ENCODE results near the gene AUNIP.
"Not testable (repeated sequence)": the region's sequence is repeated elsewhere in the genome, so short reads cannot be mapped to it uniquely, and the experiment has no call there.

Gene AUNIP

DNA sequence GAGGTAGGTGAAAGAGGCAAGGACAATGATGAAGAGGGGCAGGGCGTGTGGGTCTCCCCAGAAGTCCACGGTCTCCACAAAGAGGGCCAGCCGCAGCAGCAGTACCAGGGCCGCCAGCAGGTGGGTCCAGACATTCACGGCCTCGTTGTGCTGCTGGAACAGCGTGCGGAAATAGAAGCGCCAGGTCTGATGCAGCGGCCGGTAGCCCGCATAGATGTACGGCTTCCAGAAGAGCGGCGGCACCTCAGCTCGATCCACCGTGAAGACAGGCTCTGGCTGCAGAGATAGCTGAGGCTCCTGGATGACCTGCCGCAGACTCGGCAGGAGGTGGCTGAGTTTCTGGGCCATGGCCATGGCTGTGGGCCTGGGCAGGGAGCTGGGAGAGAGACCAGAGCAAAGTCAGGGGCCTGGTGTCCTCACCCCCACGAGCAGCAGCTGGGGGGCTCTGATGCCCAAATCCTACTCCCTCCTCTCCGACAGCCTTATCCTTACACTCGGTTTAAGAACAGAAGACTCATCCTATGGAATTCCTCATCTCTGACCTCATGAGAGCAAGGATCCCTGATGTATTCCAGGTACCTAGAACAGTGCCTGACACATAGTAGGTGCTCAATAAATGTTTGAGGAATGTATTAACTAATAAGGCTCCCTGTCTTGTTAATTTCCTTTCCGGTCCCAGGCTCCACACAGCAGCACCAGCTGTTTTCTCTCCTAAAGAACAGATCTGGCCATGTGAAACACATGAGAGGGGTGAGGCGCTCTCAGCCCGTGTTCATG, 4.4 kb upstream of the AUNIP start:
- no peak for FAIRE-seq

DNA sequence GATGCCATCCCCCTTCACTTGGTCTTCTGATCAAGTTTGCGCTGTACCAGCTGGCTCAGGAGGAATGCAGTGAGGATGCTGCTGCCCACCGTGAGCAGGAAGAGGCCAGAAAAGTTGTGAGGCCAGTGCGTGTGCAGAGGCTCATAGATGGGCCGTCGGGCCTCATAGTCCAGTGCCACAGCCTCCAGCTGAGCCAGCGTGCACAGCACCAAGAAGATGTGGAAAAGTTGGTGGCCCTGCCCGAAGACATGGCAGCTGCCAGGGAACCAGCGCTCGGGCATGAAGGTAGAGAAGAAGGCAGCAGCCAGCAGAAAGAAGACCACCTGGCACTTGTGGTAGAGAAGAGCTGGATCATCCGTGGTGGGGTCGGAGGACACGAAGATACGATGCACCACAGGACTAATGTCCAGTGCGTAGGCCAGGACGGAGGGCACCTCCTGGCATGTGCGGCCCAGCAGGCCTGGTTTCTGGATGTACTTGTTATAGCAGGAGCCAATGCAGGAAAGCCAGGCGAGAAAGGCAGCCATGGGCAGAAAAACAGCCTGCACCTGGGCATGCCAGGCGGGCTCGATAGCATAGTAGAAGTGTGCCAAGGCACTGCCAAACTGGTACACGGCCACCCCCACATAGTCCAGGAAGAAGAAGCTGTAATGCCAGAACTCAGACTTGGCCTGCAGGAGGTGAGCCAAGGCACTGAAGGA, 3.7 kb upstream of the AUNIP start:
- FAIRE-seq = no peak

DNA sequence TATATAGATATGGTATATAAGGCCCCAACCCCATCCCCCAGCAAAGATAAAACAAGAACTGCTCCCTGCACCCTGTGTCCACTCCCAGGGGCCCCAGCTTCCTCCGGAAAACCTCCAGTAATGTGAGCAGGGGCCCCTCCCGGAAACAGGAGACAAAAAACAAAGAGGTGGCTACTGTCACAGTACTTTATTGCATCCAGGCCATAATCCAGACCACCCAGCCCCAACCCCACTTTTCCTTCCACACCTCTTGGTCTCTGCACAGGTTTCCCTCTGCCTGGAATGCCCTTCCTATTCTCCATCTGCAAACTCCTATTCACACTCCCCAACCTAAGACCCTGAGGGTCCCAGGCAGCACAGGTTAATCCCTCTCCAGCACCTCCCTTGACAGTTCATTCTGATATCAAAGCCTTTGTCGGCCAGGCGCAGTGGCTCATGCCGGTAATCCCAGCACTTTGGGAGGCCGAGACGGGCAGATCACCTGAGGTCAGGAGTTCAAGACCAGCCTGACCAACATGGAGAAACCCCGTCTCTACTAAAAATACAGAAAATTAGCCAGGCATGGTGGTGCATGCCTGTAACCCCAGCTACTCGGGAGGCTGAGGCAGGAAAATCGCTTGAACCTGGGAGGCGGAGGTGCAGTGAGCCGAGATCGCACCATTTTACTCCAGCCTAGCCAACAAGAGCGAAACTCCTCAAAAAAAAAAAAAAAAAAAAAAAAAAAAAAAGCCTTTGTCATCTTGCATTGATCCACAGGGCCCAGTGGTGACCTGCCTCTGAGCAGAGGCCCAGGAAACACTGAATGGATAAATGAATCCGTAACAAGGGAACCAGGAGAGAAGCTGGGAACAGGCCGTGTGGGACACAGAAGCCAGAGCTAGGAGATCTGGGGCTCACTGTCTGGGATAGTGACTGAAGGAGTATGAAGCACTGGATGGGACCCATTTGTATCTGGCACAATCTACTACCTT, 2.3 kb upstream of the AUNIP start:
- FAIRE-seq = no peak

DNA sequence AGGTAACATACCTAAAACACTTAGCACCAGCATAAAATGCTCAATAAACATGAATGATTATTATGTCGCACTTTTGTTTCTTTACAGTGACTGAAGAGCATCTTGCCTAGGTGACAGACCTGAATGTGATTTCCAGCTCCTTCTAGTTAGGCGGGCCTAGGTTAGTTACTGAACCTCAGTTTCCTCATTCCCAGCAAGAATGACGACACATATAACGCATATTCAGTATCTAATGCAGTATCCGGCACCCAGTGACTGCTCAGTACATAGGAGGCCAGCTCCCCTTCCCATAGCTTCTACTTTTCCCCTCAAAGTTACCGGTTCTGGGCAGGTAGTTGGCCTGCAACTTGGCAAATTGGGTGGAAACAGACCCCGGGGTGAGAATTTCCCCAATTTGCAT, 763 bp downstream of the AUNIP start:
- no peak for FAIRE-seq

DNA sequence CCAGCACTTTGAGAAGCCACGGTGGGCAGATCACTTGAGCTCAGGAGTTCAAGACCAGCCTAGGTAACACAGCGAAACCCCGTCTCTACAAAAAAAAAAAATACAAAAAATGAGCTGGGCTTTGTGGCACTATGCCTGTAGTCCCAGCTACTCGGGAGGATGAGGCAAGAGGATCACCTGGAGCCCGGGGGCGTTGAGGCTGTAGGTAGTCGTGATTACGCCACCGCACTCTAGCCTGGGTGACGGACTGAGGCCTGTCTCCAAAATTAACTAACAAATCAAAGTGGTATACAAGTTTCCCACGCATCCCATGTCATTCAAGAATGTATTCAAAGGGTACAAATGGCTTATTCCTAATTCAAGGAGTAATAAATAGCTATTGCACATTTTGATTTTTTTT, 2.4 kb downstream of the AUNIP start:
- FAIRE-seq = no peak

DNA sequence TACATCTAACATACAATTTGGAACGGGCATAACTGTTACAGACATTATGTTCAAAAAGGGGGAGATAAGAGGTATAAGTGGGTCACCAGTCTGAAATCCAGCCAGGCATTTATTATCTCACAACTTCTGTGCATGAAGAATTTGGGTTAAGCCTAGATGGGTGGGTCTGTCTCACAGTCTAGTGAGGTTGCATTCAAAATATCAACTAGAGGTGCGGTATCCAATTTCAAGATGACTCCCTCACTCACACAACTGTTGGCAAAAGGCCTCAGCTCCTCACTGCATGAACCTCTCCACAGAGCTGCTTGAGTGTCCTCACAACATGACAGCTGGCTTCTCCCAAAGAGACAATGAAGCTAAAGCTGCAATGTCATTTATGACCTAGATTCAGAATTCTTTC, 4.7 kb downstream of the AUNIP start:
- no peak for FAIRE-seq

DNA sequence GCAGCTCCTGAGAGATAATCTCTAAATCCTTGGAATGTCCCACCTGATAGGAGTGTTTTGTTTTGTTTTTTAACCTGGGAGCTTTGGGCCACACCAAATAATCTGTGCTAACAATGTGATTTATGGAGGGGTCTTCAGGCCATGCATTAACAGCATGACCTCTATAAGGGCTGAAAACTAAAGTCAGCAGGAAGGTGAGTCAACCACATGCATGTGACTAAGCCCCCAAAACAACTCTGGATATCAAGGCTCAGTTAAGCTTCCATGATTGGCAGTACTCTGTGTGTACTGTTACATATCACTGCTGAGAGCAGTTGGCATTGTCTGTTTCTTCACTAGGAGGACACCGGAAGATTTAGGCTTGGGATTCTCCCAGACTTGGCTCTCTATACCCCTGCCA, 10.7 kb downstream of the AUNIP start:
- no peak for FAIRE-seq

DNA sequence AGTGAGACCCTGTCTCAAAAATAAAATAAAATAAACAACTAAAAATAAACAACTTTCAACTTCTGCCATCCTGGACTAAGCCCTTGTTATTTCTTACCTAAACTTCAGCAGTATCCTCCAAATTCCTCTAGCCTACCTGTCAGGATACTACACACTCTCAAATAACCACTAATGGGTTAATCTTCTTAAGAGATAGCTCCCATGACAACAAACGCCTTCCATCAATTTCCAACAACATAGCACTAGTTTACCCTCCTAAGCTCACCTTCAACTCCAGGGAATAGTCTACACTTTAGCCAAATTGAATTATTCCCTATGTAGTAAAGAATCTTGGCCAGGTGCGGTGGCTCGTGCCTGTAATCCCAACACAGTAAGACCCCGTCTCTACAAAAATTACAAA, 11.3 kb downstream of the AUNIP start:
- FAIRE-seq = no peak

DNA sequence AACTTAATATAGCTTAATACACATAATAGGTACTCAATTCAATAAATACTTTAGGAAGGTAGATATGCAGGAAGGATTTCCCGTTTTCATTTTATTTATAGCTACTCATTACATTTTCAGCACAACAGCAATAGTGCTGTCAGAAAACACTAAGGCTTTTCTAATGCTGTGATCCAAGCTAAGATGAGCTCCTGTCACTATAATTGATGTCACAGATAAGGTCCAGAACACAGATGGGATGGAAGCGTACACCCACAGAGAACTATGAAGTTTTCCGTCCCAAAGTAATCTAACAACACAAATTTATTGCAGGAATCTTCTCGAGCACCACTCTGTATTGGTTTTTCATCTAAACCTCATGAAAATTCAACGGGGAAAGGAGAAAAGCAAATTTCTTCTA, 13.6 kb downstream of the AUNIP start:
- no peak for FAIRE-seq

DNA sequence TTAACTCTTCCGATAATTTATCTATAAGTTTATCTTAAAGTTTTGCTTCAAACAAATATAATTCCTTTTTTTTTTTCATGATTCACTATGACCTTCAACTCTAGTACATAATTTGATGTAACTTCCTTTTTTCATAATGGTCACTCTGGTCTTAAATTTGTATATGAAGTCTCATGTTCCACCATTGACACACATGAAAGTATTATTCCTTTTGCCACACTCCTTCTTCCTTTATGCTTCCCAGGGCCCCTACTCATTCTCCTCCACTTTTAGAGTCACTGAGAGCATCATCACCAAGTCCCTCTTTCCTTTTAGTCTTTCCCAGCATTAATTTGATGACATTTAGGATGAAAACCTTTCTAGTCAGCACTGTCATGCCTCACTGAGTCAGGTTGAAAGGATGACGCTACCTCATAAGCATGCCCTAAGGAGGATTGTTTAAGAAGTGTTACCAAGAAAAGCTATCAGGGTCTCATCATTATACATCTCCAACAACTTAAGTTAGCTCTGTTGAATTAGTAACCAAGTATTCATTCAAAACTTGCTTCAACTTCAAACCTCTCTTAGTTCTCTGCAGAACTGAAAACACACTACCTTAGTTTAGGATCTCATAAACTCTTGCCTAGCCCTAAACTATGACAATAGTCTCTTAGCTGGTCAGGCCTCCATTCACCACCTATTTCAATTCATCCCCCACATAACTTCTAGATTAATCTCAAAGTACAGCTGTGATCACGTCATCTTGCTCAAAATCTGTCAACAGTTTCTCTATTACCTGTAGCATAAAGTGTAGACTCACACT, 14.5 kb downstream of the AUNIP start:
- FAIRE-seq = no peak

DNA sequence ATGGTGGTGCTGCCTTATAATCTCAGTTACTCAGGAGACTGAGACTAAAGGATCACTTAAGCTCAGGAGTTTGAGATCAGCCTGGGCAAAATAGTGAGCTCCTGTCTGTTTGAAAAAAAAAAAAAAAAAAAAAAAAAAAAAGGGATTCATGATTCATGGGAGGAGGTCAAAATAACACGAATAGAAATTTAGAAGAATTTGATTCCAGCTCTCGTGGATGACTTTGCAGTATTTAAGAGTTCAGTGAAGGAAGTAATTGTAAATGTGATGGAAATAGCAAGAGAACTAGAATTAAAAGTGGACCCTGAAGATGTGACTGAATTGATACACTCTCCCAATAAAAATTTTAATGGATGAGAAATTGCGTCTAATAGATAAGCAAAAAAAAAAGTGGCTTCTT, 15.8 kb downstream of the AUNIP start:
- no peak for FAIRE-seq

DNA sequence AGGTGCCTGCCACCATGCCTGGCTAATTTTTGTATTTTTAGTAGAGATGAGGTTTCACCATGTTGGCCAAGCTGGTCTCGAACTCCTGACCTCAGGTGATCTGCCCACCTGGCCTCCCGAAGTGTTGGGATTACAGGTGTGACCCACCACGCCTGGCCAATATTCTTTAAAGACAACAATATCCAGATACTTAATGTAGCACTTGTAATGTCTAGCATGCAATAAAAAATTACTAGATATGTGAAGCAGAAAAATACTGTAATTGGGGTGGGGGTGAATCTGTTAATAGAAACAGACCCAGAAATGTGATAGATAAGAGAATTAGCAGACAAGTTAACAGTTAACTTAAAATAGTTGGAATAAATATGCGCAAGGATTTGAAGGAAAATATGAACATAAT, 19.4 kb downstream of the AUNIP start:
- FAIRE-seq = not testable (repeated sequence)

DNA sequence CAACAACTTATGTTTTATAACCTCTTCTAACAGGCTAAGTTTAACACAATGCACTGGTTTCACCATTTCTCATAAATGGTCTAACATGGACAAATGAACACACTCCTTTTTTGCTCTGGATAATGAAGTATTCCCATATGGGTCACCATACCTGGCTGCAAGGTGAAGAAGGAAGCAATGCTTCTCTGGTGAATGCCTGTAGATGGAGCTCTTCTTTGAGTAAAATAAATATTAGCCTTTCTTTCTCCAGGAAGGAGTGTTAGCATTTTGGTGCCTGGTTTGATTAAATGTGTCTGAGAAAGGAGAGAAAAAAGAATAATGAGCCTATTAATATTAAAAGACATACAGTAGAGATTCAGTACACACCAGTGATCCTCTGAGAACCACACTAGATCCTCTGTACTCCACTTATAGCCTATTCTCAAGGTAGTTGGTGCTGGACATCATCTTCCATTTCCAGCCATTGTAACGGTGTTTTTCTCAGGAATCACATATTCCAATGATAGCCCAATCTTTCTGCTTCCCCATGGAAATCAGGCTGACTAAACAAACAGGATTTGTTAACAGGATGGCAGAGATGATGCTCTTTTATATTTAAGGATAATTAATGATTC, 21.9 kb downstream of the AUNIP start:
- peak; percentile 96 for FAIRE-seq

DNA sequence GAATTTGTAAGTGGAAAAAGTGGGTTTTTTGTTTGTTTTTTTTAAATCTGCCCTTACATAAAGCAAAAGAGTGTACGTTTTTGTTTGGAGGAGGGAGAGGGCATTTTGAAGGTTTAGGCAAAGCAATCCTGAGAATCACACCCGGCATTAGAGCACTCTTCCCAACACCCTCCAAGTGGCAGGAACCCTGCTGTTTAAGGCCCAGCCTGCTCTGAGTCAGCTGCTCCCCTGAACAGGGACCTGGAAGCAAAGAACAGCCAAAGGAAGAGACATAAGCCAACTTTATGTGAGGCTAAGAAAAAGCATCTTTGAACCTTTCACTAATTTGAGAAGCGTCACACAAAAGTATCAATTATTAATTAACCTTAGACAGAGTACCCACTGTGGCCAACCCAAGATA, 22.6 kb downstream of the AUNIP start:
- FAIRE-seq = no peak

DNA sequence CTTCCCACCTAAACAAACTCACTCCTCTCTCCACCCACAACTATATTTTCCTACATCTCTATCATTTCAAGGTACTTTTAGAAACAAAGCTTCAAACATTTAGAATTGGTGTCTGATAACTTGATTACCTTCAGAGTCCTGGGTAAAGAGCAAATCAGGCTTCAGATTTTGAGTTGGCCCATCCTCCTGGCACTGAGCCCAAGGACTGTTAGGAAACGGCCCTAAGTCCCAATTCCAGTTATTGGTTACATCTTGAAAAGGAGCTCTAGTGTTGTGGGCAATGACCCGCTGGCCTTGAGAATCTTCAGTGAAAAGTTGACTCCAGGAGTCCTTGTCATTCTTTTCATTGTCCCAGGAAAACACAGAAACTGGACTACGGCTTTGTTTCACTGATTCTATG, 24.4 kb downstream of the AUNIP start:
- no peak for FAIRE-seq

DNA sequence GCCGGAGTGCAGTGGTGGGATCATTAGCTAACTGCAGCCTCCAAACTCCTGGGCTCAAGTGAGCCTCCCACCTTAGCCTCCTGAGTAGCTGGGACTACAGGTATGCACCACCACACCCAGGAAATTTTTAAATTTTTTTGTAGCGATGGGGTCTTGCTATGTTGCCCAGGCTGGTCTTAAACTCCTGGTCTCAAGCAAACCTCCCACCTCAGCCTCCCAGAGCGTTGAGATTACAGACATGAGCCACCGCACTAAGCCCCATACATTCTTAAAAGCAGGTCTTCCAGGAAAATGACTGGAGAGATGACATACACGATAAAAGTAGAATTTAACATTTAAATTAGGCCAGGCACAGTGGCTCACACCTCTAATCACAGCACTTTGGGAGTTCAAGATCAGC, 26.1 kb downstream of the AUNIP start:
- FAIRE-seq = no peak

DNA sequence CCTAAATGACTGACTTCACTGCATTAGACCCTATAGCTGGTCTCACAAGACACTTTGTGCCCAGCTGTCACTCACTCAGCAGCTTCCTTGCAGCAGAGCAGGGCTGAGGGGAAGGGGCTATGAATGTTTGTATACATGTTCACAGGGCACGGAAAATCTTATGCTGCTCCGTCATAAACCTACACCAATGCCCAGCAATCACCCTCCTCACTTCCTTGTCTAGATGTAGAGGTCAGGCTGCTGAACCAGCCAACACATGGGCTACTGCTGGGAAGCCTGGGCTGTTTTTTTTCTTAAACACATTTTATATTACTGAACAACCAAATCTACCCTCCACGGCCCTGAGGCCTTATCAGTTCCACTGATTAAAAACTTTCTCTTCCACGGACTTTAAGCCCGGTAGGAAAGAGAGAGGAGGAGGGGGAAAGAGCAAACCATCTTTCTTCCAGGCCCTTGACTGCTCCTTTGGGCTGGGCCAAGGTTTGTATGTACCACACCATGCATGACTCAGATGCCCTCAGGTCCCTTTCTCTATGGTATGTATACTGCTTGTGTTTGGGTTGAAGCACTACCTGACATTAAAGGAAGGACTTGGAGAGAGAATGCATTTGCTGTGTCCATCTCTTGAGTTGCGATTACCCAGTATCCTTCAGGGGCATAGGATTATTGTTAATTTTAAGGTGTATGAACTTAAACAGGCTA, 26.8 kb downstream of the AUNIP start:
- FAIRE-seq = no peak

DNA sequence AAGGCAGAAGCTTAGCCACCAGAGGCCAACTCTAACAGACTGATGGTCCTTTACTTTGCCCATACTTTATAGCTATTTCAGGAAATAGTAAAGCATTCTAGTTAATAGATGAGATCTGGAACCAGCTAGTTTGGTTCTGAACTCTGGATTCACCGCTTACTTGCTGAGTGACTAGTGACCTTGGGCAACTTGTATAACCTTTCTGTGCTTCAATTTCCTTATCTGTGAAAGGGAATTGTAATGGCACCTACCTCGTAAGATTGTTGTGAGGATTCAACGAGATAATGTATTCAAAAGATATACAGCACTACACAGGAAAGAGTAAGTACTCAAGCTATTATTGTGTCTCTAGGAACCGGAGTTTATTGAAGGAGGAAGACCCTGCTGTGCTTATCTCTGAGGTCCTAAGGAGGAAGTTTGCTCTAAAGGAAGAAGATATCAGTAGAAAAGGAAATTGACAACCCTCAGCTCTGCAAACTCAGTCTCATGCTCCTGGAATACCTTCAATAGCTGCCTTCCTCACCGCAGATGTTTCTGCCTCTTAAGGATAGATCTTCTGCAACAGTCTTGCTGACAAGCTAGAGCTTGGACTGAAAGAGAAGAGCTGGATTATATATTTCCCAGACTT, 27.6 kb downstream of the AUNIP start:
- no peak for FAIRE-seq

DNA sequence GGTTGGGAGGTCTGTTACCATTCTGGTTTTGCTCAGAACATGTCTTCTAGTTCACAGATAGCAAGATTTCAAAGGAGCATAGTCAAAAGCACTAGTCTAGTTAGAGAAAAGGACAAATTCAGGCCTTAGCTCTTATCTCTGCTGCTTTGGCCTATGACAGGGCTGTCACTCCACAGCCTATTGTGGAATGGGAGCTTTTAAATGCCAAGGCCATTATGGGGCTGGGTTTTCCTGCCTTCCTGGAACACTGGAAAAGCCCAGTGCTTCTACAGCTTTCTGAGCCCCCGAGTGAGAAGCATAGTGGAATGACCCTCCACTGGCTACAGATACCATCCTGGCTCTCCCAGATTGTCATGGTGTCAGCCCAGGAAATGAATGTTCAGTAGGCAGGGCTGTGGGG, 30.2 kb downstream of the AUNIP start:
- no peak for FAIRE-seq

DNA sequence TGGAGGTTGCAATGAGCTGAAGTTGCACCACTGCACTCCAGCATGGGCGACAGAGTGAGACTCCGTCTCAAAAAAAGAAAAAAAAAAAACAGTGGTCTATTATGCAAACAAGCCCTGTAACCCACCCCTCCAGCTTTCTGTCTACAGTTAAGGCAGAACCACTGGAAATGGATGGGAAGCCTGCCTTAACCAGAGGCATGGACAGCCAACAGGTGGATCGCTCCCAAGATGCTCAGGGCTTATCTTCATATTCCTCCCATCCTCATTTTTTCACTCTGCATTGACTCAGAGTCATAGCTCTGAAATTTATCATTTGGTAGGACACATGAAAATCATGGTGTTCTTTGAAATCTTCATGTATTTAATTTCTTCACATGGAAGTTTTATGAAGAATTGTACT, 30.8 kb downstream of the AUNIP start:
- FAIRE-seq = no peak

DNA sequence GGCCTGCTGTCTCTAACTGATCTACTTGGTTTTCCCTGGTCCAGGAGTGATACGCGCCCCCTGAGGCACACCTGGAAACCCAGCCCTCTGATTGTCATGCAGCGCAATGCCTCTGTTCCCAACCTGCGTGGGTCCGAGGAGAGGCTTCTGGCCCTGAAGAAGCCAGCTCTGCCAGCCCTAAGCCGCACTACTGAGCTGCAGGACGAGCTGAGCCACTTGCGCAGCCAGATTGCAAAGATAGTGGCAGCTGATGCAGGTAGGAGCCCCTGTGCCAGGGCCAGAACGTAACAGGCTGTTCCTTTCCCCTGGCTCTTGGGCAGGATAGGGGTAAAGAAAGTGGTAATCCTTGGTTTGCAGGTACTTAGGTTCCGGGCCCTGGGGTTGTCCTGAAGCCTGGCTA, 32.7 kb downstream of the AUNIP start:
- FAIRE-seq = no peak

Data from G401.6 (cell line).